Left kidney (tissue), 2 donors: Measurements from ENCODE around the gene ATP2B2. TPM values are rescaled to one million over a fixed set of nuclear protein-coding genes. Genes with fewer than 3 reads are reported as not detected.

Experiments used
- DNase-seq: peaks from one replicate; pipeline ENCODE4 v3.0.0-alpha.2; 2013
- polyA plus RNA-seq: library from polyadenylated mRNA; unstranded; fragments of 120-200 nt; gene quantifications from one replicate; pipeline ENCODE4 v1.2.1, GENCODE V29; 2013; ENCODE audit not compliant: insufficient read length

ATP2B2 gene
- polyA plus RNA-seq, 1 donor = 1.1 TPM

GRCh38 chr3:10529809-10530208 lies 24.4 kb upstream of the ATP2B2 start:
- no peak for DNase-seq

- no peak for DNase-seq
These were observed 22.7 kb upstream of the ATP2B2 start for GRCh38 chr3:10528046-10528445.

- no peak for DNase-seq
These were observed 22.1 kb upstream of the ATP2B2 start for GRCh38 chr3:10527295-10528001.

GRCh38 chr3:10526366-10526765 lies 21.0 kb upstream of the ATP2B2 start:
- DNase-seq = no peak

- no peak for DNase-seq
These were observed 19.5 kb upstream of the ATP2B2 start for GRCh38 chr3:10524799-10525301.

GRCh38 chr3:10524270-10524669 lies 18.9 kb upstream of the ATP2B2 start:
- no peak for DNase-seq

- no peak for DNase-seq
These were observed 18.2 kb upstream of the ATP2B2 start for GRCh38 chr3:10523561-10523960.

- DNase-seq = no peak
These were observed 17.4 kb upstream of the ATP2B2 start for GRCh38 chr3:10522646-10523303.

GRCh38 chr3:10521772-10522441 lies 16.5 kb upstream of the ATP2B2 start:
- DNase-seq = no peak

GRCh38 chr3:10520072-10520471 lies 14.7 kb upstream of the ATP2B2 start:
- DNase-seq = no peak

- DNase-seq = no peak
These were observed 13.8 kb upstream of the ATP2B2 start for GRCh38 chr3:10519236-10519635.

GRCh38 chr3:10518506-10519150 lies 13.2 kb upstream of the ATP2B2 start:
- no peak for DNase-seq

- DNase-seq = no peak
These were observed 12.2 kb upstream of the ATP2B2 start for GRCh38 chr3:10517627-10518026.

GRCh38 chr3:10516544-10517452 lies 11.4 kb upstream of the ATP2B2 start:
- DNase-seq = no peak

GRCh38 chr3:10515884-10516495 lies 10.6 kb upstream of the ATP2B2 start:
- no peak for DNase-seq

GRCh38 chr3:10515396-10515795 lies 10.0 kb upstream of the ATP2B2 start:
- DNase-seq = no peak

- no peak for DNase-seq
These were observed 9.2 kb upstream of the ATP2B2 start for GRCh38 chr3:10514407-10515069.

GRCh38 chr3:10513306-10513705 lies 7.9 kb upstream of the ATP2B2 start:
- DNase-seq = no peak

- DNase-seq = no peak
These were observed 7.3 kb upstream of the ATP2B2 start for GRCh38 chr3:10512687-10513086.

GRCh38 chr3:10511809-10512494 lies 6.6 kb upstream of the ATP2B2 start:
- DNase-seq = no peak
